ENCODE data around the gene NR2E1.

DNA sequence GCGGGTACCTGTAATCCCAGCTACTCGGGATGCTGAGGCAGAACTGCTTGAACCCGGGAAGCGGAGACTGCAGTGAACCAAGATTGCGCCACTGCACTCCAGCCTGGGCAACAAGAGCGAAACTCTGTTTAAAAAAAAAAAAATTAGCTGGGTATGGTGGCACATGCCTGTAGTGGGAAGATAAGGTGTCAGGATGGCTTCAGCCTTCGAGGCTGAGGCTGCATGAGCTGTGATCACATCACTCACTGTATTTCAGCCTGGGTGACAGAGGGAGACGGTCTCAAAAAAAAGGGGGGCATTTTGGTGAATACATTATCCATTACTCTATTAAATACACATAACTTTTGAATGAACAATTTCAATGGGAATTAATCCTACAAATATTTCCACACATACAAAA lies 62.6 kb downstream of the NR2E1 start:
- TF ChIP-seq, protein P1, sequence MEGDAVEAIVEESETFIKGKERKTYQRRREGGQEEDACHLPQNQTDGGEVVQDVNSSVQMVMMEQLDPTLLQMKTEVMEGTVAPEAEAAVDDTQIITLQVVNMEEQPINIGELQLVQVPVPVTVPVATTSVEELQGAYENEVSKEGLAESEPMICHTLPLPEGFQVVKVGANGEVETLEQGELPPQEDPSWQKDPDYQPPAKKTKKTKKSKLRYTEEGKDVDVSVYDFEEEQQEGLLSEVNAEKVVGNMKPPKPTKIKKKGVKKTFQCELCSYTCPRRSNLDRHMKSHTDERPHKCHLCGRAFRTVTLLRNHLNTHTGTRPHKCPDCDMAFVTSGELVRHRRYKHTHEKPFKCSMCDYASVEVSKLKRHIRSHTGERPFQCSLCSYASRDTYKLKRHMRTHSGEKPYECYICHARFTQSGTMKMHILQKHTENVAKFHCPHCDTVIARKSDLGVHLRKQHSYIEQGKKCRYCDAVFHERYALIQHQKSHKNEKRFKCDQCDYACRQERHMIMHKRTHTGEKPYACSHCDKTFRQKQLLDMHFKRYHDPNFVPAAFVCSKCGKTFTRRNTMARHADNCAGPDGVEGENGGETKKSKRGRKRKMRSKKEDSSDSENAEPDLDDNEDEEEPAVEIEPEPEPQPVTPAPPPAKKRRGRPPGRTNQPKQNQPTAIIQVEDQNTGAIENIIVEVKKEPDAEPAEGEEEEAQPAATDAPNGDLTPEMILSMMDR (IDR thresholded peaks at IDR 0.05): no peak
- TF ChIP-seq POLR2A (IDR thresholded peaks at IDR 0.05): no peak
